ENCODE results near the gene FER1L5. TPM values are rescaled to one million over a fixed set of nuclear protein-coding genes. Genes with fewer than 3 reads are reported as not detected.

The FER1L5 gene
- total and polyA plus RNA-seq, 2 of the 8 experiments (the other 6 are each of a cell fraction or from before 2014, with no cell fraction given) = 0.23 to 0.88 TPM

DNA sequence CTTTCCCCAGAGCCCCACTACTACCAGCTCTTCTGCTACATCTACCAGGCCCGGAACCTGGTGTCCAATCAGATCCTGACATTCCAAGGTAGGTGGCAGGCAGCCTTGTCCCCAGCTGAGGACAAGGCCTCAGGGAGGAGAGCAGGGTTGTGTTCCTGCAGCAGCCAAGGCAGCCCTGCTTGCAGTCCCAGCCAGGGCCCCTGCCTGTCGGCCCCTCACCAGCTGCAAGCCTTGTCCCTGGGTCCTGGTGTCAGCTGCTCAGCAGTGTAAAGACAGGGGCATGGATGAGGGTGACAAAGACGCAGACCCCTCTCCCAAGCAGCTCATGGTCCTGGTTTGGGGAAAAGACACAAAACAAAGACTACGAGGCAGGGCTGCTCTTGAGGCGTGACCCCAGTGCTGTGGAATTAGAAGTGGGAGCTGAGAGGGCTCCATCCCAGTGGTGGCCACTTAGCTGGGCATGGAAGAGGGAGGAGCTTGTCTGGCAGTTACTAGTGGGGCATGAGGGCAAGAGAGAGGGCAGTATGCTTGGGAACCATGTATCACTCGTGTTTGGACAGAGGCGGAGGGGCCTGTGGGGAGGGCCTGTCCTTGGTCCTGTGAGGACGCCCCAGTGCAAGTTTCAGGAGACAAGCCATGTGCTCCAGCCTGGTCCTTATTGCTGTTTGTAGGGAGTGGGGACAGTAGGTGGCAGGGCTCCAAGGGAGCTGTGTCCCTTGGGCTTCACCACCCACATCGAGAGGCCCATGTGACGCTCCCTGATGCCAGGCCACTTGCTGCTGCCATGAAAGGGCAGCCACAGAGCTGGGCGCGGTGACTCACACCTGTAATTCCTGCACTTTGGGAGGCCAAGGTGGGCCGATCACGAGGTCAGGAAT, 49.8 kb downstream of the FER1L5 start (continued):
- TF ChIP-seq CBX8 (IDR thresholded peaks at IDR 0.05; ENCODE audit: borderline replicate concordance, low read depth, low read length) (no peak), SP4 (IDR thresholded peaks at IDR 0.05; ENCODE audit: low read length) (no peak), FOSL1 (IDR thresholded peaks at IDR 0.05; ENCODE audit: insufficient read depth, low read depth, low read length) (no peak)
